Raji (cell line): Measurements from ENCODE around the gene TNK1.

Source experiments
- POLR2A ChIP-seq: IDR thresholded peaks from 2 replicates; pipeline ENCODE4 v1.6.1; 2011; ENCODE audit warnings: low read depth, low read length, control low read depth; ENCODE audit not compliant: insufficient read depth

Gene TNK1

GRCh38 chr17:7432296-7432695 is 51.4 kb downstream of the TNK1 start:
- no peak for TF ChIP-seq POLR2A

- no peak for TF ChIP-seq POLR2A
Measured at GRCh38 chr17:7435676-7436555, 55.0 kb downstream of the TNK1 start.

- TF ChIP-seq POLR2A, result 0 out of 2 replicates have a peak, but pooled peaks have one; percentile 42
Measured at GRCh38 chr17:7436556-7437368, 55.9 kb downstream of the TNK1 start.

- no peak for TF ChIP-seq POLR2A
Measured at GRCh38 chr17:7437369-7437863, 56.5 kb downstream of the TNK1 start.

GRCh38 chr17:7437950-7438614 is 57.2 kb downstream of the TNK1 start:
- no peak for TF ChIP-seq POLR2A

- no peak for TF ChIP-seq POLR2A
Measured at GRCh38 chr17:7438656-7439460, 58.0 kb downstream of the TNK1 start.
